GM18511 (cell line): ENCODE results near the gene MBTPS1.
"Not testable (repeated sequence)": the region's sequence is repeated elsewhere in the genome, so short reads cannot be mapped to it uniquely, and the experiment has no call there.

Experiments
- ATAC-seq: cut with Tn5 transposase; IDR thresholded peaks from one replicate; pipeline ENCODE4 v1.9.1; 2021; ENCODE audit warnings: mild to moderate bottlenecking, moderate library complexity; ENCODE audit not compliant: unreplicated experiment

The MBTPS1 gene

DNA sequence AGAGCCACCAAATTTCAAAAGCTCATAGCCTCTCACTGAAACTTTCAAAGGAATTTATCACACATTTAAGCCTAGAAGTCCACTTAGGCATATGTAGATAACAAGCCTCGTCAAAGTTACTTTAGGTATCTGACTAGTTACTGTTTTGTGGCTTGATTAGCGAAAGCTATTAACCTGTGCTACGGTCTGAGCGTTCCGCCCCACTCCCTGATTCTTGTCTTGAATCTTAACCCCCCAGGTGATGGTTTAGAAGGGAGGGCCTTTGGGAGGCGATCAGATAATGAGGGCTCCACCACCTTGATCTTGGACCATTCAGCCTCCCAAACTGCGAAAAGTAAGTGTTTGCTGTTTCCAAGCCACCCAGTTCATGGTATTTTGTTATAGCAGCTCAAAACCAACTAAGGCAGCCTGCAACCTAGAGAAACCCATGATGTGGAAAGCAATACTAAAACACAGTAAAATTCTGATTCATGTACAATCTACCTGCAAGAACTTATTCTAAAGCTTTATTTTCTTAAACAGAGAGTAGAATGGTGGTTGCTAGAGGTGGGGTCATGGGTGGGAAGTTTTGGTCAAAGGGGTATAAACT is 21.1 kb upstream of the MBTPS1 start:
- ATAC-seq: no peak

DNA sequence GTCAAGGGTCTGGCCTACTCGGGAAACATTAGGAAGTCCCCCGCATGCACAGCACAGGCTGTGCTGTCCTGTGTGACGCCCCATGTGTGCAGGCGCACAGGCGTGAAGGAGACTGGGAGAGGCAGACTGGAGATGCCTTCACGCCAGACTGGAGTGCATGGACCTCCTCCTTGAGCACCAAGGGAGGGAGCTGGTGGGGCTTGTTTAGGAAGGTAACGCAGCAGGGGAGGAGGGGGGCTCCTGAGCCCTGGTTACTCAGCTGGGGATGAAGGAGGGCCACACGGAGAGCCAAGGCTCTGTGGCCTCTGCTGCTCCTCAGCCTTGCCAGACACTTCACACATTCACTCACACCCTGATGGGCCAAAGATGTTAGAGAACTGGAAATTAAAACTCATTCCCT is 20.5 kb upstream of the MBTPS1 start:
- no peak for ATAC-seq

DNA sequence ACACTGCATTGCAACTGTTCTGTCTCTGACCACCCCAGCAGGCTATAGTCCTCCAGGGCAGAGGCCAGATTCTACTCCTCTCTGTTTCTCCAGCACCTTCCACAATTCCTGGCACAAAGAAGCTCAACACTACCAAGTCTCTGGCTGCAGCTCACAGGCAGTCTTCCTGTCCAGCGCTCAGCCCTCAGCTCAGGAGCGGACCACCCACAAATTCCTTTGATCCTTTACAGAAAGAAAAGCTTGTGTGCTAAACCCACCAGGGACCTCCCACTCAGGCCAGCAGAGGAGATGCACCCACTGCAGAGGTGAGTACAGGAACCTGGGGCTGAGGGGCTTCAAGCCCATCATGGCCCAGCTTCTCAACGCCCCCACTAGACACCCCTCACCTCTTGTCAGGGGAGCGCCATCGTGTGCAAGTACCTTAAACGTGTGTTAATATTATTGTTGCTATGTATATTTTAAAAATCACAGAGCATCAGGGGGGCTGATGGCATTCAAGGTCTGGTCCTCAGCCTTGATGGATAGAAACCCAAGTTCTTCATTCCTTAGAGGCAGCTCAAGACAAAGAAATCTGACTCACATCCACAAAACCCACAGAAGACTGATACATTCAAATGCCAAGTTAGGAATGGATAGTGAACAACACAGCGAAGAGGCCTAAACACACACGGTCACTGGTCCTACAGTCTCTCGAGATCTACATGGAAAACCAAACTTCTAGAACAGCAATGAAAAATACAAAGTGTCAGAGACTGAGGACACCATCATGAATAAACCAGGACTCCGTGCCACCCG is 19.8 kb upstream of the MBTPS1 start:
- ATAC-seq: no peak

DNA sequence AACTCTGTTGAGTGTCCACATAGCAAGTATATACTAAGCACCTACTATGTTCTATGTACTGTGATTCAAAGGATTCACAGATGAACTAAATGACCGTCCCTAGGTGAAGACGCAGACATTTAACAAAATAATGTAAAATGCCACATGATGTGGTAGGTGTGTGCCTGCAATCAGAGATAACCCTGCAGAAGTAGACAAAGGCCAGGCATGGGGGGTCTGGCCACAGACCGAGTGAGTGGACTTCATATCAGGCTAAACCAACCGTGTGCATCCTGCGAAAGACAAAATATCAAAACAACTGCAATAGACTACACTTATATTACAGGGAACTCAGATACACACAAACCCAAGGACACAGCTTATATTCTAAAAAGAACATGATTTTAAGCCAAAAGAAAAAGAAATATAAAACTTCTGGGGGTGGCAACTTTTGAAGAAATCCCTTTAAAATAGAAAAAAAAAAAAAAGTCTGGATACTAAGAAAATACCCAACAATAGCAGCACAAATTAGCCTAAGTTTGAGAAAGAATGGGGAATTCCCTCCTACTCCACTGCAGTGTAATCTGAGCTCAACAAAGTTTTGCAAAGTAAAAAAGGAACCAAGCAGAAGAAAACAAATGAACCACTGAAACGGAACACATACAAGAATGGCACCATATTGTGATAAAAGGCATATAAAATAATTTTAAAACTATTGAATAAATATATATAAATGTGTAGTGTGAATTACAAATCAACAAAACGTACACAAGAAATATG is 16.0 kb upstream of the MBTPS1 start:
- no peak for ATAC-seq

DNA sequence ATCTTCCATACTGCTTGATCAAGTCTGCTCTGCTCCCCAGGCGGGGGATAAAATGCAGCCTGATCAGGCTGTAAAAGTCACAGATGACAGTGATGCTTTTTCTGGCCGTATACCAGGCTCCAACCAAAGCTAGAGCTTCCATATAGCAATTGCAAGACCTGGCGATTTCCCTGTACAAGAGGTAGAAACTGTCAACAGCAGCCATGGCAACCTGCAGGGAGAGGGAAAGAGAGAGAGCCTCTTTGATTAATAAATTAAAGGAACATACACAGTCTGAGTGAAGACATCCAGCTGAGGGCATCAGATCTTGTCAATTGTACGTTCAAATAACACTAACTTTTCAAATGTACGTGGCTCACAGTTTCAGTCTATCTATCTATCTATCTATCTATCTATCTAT is 14.4 kb upstream of the MBTPS1 start:
- no peak for ATAC-seq

DNA sequence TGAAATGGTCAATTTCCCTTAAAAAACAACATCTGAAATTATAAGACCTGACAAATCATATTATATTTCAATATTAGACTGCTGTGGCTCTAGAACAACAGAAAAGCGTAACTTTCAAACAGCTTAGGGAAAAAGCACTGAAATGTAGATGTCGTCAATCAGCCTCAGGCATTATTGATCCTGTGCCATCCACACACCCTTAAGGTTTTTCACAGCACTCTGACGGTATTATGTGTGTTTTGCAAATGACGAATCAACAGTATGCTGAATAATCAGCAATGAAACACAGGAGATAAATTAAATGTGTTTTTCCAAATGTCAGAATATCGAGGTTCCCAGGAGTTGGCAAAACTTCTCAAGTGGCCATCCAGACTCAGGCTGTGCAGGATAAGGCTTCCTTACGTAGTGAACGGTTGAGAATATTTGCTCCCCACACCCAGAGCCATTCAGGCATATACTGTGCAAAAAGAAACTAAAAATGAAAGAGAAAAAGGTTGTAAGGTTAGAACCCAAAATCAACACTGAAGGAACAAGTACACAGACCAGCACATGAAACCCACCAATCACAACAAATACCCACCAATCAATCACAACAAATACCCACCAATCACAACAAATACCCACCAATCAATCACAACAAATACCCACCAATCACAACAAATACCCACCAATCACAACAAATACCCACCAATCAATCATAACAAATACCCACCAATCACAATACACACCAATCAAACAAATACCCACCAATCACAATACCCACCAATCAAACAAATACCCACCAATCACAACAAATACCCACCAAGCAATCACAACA is 7.7 kb upstream of the MBTPS1 start:
- no peak for ATAC-seq

DNA sequence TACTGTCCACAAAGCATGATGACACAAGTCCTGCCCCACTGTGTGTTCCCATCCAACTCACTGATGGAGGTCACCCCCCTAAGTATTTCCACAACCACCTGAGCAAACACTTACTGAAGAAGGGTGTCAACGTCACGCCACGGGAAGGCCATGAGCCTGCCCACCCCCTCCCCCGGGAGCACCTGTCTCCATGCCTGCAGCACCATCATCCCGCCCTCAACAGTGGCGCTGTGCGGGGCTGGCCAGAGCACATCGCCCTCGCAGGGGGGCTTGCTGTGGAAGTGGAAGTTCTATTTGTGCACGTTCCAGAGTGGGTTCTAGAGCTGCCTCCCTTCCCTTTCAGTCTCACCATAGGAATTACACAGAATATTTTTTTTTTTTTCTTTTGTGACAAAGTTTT is 4.3 kb upstream of the MBTPS1 start:
- ATAC-seq: no peak

DNA sequence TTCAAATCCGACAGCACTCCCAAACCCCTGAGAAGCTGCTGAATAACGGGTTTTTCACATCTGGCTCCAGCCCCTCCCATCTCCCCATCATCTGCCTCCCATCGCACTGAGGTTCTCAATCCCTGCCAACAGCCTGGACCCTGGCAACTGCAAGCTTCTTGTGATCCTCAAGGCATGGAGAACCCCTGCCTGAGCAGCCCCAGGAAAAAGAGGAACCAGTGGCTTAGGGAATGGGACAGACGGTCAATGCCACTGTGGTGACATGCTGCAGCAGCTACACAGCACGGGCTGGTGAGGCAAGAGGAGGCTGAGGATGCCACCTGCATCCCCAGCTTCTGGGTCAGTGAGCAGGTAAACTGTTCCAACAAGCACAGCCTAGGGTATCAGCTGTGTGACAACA is 3.3 kb upstream of the MBTPS1 start:
- no peak for ATAC-seq

DNA sequence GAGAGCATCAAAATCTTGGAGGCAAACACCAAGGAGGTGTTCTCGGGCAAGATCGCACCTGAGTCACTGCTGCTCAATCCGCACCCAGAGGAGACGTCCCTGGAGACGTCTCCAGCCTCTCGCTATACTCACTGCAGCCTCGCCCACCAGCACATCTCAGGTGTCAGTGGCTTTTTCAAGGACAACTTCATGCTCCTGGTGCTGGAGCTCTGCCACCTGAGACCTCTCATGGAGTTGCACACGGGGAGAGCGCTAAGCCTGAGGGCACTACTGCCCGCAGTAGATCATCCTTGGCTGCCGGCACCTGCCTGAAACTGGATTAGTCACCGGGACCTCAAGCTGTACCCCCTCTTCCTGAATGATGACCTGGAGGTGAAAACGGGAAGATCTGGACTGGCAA is 2.6 kb upstream of the MBTPS1 start:
- no peak for ATAC-seq

DNA sequence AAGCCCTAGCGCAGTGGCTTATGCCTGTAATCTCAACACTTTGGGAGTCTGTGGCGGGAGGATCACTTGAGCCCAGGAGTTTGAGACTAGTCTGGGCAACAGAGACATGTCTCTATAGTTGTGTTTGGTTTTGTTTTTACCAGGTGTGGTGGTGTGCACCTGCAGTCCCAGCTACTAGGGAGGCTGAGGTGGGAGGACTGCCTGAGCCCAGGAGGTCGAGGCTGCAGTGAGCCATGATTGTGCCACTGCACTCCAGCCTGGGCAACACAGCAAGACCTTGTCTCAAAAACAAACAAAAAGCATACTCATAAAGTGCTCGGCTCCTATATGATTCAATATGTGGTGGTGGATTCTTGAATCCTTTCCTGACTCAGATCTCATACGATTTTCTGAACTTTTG is 1.6 kb upstream of the MBTPS1 start:
- ATAC-seq: not testable (repeated sequence)

DNA sequence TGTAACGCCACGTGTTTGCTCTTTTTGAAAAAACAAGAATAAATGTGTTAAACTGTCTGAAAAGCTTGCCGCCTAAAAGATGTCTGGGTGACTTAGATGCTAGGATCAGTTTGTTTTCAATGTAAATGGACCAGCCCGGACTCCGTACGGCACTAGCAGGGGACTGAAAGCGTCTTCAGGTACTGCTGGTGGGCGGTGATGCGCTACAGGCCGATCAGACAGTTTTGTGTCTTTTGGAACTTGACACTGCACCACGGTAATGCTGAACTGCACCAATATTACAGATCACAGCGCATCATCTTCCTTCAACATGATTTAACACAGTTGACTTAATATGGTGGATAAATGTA is 727 bp upstream of the MBTPS1 start:
- peak; percentile 20 for ATAC-seq

DNA sequence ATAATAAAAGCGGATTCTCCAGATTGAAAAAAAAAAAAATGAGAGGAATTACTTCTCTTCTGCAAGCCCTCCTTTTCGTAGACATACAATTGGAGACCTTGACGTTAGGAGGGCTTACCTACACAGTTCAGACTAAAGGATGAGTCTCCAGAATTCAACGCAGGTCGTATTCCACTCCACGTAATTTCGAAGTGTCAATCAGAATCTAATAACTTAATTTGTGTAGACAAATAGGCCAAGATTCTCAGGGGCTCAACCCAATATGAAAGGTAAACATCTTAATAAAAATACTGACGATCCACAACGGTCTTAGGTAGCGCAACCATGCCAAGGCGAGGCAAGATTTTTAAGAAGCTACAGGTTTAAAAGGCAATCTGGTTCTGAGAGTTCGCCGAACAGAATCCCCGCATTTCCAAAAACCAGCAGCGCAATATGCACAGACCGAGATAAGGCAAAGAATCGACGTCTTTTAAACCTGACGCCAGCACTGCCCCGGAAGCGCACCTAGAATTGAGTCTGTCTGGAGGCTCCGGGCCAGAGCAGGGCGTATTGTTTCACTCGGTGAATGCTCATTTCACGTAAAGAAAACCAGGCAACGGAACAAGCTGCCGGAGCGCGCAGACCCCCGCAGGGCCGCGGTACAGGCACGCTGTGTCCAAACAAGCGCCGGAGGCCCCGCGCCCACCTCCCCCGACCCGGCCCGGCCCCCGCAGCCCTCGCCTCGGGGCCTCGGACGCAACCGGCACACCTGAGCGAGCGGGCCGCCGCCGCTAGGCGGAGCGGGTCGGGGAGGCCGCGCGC is 623 bp downstream of the MBTPS1 start:
- ATAC-seq: peak; percentile 42

DNA sequence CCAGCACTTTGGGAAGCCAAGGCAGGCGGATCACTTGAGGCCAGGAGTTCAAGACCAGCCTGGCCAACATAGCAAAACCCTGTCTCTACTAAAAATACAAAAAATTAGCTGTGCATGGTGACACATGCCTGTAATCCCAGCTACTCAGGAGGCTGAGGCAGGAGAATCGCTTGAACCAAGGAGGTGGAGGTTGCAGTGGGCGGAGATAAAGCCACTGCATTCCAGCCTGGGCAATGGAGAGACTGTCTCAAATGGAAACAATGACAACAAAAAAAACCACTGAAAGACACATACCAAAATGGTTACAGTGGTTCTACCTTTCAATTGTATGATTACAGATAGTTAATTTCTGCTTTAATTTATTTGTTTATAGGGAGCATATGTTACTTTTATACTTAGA is 4.8 kb downstream of the MBTPS1 start:
- ATAC-seq: not testable (repeated sequence)

DNA sequence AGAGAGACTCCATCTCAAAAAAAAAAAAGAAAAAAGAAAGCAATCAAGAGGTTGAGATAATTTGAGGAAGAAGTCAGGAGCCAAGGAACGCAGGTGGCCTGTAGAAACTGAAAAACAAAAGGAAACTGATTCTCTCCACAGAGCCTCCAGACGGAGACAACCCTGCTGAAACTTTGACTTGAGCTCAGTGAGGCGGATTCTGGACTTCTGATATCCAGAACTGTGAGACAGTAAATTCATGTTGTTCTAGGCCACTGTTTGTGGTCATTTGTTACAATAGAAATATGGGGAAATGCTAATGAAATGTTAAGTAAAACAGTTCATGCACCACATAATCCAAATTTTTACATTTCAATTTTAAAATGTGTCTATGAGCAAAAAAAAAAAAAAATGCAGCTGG is 5.2 kb downstream of the MBTPS1 start:
- no peak for ATAC-seq

DNA sequence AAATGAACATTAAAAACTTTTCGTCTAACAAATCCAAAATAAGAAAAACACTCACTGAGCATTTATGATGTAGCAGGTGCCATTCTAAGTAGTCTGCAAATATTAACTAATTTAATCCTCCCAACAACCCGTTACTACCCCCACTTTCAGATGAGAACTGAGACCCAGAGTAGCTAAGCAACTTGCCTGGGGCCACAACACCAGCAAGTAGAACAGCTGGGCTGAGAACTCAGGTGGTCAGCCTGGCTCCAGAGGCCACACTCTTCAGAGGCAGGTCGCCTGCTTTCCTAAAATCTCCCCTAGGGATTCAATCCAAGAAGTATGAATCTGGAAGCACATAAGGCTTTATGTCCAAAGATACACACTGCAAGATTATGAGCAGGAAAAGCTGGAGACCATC is 6.2 kb downstream of the MBTPS1 start:
- no peak for ATAC-seq

DNA sequence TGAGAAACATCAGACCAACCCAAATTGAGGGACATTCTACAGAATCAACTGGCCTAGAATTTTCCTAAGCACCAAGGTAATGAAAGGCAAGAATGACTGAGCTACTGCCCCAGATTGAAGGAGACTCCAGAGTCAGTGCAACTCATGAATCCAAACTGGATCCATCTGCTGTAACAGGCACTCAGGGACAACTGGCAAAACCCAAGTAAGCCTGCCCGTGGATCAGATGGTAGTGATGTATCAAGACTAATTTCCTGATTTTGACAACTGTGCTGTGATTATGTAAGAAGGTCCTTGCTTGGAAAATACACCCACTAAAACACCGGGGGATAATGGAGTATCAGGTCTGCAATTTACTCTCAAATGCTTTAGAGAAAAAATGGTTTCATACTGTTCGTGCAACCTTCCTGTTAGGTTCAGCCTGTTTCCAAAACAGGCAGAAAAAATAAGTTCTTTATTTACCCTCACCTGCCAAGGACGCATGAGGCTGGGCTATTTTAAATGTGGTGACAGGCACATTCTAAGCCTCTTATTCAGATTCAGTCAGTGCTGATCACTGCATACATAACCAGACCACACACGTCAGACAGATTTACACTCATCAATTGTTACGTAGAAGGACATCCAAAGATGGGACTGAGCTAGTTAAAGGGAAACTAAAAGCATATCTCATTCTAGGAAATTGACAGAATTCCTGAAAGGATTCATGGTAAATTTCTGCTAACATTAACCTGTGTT is 7.0 kb downstream of the MBTPS1 start:
- no peak for ATAC-seq

DNA sequence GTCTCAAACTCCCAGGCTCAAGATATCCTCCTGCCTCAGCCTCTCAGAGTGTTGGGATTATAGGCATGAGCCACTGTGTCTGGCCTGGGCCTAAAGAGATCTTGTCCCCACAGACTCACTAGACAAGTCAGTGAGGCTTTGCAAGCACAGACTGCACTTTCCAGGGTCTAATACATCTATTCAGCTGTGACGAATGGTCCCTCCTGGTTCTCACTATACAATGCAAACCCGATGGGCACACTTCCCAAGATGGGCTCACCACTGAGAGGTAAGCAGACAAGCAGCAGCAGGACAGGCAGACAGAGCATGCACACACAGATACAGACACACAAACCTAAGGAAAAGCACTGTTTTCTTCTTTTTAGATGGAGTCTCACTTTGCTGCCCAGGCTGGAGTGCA is 8.8 kb downstream of the MBTPS1 start:
- ATAC-seq: no peak

DNA sequence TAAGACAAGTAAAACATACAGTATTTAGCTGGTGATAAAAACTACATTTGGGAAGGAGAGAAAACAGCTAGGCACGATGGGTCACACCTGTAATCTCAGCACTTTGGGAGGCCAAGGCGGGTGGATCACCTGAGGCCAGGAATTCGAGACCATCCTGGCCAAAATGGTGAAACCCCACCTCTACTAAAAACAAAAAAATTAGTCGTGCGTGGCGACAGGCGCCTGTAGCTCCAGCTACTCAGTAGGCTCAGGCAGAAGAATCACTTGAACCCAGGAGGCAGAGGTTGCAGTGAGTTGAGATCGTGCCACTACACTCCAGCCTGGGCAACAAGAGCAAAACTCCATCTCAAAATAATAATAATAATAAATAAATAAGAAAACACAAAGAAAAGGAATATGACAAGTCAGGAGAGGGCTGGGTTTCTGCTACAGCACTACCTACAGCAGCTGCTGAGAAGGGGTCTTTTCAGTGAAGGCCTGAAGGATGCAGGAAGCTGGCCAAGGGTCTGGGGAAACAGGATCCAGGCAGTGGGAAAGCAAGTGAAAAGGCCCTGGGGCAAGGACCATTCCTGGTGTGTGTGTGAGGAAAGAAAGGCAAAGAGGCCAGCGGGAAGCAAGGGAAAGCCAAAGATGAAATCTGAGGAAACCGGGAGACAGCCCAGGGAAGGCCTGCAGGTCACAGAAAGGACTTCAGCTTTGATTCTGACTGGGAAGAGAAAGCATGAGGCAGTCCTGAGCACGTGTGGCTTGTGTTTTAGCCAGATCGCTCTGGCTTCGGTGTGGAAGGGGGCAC is 10.6 kb downstream of the MBTPS1 start:
- no peak for ATAC-seq

DNA sequence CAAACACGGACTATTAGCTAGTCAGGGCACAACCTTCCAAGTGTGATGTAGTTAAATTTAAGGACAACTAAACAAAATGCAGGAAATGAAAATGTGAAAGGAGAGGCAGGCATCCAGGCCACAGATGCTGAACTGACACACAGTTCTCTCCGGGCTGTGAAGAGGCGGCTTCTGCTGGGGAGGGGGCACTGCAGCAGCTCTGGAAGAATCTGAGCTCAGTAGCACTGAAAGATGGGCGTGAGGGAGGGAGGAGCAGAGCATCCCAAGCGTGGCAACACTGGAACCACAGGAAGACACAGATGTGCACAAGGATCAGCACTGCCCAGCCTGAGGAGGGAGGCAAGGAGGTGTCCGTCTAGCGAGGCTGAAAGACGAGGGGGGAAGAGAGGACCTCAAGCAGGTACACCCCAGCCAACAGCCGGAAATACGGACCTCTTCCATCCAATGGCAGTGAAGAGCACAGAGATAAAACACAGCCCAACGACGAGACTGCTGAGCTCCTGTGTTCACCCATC is 11.4 kb downstream of the MBTPS1 start:
- ATAC-seq: no peak
